HG03469 (cell line): ENCODE results near the gene BUD31.
"Not testable (repeated sequence)": the region's sequence is repeated elsewhere in the genome, so short reads cannot be mapped to it uniquely, and the experiment has no call there.

ENCODE experiments used
- ATAC-seq: cut with Tn5 transposase; IDR thresholded peaks from one replicate; pipeline ENCODE4 v1.9.1; 2021; ENCODE audit warnings: mild to moderate bottlenecking, moderate library complexity, moderate number of reproducible peaks; ENCODE audit not compliant: unreplicated experiment

The BUD31 gene

GRCh38 chr7:99380032-99380822 is 28.5 kb upstream of the BUD31 start:
- no peak for ATAC-seq

- peak; percentile 67 for ATAC-seq
Measured at GRCh38 chr7:99380823-99381663, 27.7 kb upstream of the BUD31 start.

DNA sequence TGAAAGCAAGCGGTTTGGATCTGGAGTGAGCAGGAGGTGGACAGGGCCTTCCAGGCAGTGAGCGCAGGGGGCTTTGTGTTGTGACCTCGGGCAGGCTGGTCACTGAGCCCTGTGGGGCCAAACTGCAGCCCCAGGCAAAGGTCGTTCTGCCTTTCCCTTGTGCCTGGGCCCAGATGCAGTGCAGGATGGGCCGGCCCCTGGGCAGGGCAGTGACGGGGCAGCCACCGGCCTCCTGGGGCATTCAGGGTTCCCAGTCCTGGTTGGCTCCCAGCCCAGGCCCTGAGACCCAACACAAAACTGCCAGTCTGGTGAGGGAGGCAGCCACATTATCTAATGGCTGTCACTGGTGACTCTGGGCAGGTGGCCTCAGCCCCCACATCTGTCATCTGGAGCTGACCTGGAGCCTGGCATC is 27.1 kb upstream of the BUD31 start:
- ATAC-seq = no peak

DNA sequence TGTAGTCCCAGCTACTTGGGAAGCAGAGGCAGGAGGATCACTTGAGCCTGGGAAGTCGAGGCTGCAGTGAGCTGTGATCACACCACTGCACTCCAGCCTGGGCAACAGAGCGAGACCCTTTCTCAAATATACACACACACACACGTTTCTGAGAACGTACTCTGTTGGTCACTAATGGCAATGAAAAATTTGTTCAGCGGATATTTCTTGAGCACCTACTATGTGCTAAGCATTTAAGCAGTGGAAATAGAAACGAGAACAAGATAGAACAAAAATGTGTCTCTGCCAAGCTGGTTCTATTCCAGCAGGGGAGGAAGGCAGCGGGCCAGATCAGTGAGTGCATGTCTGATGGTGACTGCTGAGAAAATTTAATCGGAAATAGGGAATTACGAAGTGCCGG is 25.6 kb upstream of the BUD31 start:
- no peak for ATAC-seq

DNA sequence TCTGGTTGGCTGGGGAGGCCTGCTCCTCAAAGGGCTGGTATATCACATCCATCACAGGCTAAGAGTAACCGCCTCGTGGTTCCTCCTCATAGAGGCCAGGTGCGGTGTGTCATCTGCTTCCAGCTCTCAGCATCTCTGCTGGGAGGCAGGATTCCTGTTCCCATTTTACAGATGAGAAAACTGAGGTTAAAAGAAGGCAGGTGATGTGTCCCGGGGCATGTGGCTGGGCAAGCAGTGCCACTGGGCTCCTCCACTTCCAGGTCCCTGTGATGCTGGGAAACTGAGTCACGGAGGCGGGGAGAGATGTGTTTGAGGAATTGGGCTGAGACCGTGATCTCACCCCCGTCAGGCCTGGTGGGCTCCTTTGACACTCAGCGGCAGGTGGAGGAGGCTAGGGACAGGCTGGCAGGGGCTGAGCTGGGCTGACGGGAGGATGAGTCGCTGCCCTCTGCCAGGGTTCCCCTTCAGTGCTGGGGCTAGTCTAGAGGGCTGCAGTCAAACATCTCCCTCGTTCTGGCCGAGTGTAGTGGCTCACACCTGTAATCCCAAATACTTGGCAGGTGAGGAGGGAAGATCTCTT is 24.9 kb upstream of the BUD31 start:
- ATAC-seq = no peak

GRCh38 chr7:99384523-99384922 is 24.2 kb upstream of the BUD31 start:
- ATAC-seq = no peak

DNA sequence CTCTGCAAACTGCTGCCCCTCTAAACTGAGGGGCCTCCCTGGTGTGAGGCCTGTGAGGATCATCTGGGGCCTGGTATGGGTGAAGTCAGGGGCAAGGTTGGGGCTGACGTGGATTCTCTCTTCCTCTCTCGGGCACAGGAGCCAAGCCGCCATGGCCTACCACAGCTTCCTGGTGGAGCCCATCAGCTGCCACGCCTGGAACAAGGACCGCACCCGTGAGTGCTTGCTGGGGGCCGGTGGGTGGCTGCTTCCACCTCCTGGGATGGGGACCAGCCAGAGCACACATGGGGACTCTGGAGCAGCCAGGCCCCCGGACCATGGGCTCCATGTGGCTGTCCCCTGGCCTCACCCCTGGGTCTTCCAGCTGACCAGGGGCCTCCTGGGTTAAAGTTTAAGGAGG is 23.2 kb upstream of the BUD31 start:
- ATAC-seq = no peak

DNA sequence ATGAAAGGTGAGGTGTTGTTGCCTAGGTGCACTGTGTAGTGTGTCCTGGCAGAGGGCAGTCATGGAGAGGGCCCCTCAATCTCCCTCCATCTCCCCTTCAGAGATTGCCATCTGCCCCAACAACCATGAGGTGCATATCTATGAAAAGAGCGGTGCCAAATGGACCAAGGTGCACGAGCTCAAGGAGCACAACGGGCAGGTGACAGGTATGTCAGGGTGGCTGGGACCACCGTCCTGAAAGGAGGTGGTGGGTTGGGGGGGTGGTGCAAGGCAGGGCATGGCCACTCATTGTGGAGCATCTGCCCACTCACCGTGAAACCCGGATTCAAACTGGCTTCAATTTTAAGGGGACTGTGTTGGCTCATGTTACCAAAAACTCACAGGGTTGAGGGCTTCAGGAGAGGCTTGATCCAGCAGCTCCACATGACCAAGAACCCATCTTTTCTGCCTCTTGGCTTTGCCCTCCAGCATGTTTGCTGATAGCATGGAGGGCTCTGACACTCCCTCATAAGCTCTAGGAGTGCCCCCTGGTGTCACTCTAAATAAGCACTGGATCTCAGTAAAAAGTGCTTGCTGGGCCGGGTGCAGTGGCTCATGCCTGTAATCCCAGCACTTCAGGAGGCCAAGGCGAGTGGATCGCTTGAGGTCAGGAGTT is 22.1 kb upstream of the BUD31 start:
- ATAC-seq = no peak

GRCh38 chr7:99387239-99387635 is 21.5 kb upstream of the BUD31 start:
- ATAC-seq = not testable (repeated sequence)

- no peak for ATAC-seq
Measured at GRCh38 chr7:99387912-99388311, 20.9 kb upstream of the BUD31 start.

GRCh38 chr7:99389772-99390171 is 19.0 kb upstream of the BUD31 start:
- ATAC-seq = no peak

- no peak for ATAC-seq
Measured at GRCh38 chr7:99390941-99391602, 17.7 kb upstream of the BUD31 start.

DNA sequence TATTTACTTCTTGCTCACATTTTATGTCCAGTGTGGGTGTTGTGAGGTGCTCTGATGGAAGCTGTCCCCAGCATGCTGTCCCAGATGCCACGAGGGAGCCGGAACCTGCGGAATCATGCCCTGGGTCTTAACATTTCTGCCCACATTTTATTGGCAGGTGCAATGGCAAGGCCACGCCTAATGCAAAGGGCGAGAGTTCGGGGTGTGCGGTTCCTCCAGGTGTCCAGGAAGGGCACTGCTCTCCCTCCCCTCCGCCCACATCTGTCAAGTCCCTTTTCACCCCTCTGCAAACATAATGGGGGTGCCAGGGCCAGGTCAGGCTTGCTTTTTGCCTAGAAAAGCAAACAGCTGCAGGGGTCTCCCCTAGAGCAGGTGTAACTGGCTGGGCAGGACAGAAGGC is 16.7 kb upstream of the BUD31 start:
- no peak for ATAC-seq

GRCh38 chr7:99392659-99393354 is 16.0 kb upstream of the BUD31 start:
- ATAC-seq = no peak

DNA sequence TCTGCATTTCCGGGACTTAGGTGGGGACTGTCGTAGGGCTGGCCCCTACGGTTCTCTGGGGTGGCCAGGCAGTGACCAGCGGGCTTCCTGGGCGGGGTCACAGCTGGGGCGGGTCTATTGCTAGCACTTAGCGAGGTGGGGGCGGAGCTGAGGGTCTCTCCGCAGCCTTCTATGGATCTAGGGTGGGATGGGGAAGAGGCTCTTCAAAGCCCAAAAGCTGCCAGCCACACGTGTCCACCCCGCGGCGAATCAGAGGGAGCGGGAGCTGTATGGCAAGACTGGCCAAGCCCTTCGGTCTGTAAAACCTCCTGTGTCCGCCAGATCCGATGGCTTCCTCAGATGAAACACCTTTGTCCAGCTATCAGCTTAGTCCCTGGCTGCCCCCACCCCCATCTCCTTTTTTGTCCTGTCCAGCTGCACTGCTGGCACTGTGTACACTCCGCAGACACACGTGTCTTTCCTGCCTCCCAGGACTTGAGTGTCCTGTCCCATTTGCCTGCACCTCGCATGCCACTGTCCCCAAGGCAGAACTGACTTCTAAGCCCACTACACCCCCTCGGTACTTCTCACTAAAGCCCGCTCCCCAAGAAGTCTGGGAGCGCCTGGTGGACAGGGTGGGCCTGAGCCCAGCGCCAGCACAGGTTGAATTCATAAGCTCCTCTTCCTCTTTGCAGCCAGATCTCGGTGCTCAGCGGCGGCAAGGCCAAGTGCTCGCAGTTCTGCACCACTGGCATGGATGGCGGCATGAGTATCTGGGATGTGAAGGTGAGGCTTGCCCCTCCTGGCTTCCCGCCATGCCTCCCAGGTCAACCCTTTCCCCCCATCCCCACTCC is 15.2 kb upstream of the BUD31 start:
- no peak for ATAC-seq

GRCh38 chr7:99394188-99394502 is 14.6 kb upstream of the BUD31 start:
- no peak for ATAC-seq

- ATAC-seq = no peak
Measured at GRCh38 chr7:99395616-99396327, 13.0 kb upstream of the BUD31 start.

GRCh38 chr7:99396418-99397296 is 12.1 kb upstream of the BUD31 start:
- ATAC-seq = no peak
